GM18526 (cell line): ENCODE data around the gene KIF3C.

Experiments
- POLR2A ChIP-seq: IDR thresholded peaks from 3 replicates; pipeline ENCODE4 v1.6.1; 2011; ENCODE audit not compliant: insufficient read length; ENCODE audit errors: extremely low read depth

KIF3C gene

DNA sequence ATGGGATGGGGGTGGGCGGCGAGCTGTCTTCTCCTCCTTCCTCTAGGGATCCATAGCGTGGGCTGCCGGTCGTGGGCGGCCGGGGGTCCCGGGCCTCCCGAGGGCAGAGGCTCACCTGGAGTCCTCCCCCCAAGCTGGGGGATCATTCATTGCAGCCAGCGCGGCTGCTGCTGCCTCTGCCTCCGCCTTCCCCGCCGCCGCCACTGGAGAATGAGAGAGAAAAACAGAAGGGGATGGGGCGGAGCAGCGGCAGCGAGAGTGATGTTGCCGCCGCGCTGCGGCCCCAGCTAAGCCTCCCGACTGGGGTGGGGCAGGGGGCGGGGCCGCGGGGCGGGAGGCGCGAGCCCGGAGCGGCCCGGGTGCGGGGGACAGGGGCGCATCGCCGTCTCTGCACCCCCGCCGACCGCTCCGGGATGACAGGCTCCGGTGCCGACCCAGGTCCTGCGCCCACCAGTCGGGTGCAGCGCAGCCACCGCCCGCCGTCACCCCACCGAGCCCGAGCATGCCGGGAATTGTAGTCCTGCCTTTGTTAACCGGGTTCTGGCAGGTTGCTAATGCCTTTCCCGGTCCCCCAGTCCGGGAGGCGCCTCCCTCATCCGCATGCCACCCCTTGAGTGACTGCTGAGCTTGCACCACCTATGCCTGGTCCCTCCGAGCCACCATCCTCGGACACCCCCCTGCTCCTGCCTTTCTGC, at the start of gene KIF3C:
Gene KIF3C (minus strand): TSS at position 225 of the 695 bp plus-strand sequence. CDS start 580 bp downstream, outside the sequence.
- TF ChIP-seq POLR2A = no peak

DNA sequence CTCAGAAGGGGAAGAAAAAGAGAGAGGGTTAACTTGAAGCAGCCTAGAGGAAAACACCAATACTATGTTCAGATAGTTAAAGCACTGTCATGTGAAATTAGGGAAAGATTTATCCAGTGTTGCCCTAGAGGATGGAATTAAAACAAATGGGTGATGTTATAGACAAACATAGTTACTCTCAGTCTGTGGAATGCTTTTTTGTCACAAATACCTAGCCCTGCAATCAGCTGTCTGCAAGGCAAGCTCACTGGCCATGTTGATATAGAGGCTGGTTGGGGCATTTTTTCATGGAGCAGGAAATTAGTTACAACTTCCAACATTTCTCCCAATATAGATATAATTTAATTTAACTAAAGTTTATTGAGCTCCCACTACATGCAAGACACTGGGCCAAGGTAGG, 43.2 kb upstream of the KIF3C start:
- TF ChIP-seq POLR2A = no peak

DNA sequence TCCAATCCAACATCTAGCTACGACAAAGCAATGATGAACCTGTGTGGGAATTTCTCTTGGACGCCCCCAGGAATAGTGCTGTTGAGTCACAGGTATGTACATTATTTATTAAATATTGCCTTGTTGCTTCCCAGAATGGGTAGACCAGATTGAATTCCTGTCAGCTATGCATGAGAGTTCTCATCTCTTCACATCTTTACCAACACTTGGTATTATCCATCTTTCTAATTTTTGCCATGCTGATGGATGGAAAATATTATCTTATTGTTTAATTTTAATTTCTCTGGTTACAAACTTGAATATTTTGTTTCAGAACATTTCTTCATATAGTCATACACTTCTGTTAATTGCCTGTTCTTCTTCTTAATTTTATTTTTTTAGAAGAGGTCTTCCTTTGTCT, 42.0 kb upstream of the KIF3C start:
- no peak for TF ChIP-seq POLR2A

DNA sequence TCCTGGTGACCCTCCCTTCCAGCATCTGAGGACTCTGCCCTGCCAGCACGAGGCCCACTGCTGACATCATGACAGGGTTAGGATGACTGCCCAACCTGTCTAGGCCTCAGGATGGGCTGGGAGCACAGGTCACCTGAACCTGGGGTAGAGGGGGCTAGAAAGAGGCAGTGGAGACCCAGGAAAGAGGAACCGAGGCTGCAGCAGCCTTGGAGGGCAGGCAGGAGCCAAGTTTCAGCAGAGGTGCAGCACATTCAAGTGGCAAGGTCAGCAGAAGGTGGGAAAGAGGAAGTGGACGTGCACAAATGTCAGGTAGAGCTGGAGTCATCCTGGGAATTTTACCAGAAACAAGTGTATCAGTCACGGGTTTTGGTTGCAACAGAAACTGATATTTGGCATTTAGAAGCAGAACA, 37.9 kb upstream of the KIF3C start:
- no peak for TF ChIP-seq POLR2A

DNA sequence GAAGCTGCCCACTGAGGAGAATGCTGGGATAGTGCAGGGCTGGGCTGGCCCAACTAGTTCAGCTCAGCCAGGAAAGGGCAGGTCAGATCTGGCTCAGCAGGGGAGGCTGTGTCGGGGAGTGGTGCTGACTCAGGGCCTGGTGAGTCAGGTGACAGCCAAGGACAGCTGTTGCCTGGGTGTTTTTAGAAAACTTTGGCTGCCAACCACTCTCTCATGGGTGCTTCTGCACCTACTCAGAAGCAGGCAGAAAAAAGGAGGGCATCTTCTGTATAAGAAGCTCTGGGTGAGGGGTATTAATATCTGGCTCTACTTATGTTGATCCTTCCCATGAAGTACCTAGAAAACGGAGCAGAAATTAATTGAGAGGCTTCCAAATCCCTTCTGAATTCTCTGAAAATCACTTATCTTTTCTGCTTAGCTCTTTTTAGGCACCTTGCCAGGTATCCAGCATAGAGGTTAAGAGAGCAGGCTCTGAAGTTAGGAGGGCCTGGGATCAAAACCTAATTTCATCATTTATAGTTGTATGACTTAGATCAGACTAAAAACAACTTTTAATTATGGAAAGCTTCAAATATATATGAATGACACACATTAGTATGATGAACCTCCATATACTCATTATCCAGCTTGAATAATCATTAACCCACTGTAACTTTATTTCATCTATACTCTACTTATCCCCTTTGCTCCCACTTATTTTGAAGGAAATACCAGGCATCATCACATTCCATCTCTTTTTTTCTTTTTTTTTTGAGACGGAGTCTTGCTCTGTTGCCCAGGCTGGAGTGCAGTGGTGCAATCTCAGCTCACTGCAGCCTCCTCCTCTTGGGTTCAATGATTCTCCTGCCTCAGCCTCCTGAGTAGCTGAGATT, 36.1 kb upstream of the KIF3C start:
- TF ChIP-seq POLR2A = no peak

DNA sequence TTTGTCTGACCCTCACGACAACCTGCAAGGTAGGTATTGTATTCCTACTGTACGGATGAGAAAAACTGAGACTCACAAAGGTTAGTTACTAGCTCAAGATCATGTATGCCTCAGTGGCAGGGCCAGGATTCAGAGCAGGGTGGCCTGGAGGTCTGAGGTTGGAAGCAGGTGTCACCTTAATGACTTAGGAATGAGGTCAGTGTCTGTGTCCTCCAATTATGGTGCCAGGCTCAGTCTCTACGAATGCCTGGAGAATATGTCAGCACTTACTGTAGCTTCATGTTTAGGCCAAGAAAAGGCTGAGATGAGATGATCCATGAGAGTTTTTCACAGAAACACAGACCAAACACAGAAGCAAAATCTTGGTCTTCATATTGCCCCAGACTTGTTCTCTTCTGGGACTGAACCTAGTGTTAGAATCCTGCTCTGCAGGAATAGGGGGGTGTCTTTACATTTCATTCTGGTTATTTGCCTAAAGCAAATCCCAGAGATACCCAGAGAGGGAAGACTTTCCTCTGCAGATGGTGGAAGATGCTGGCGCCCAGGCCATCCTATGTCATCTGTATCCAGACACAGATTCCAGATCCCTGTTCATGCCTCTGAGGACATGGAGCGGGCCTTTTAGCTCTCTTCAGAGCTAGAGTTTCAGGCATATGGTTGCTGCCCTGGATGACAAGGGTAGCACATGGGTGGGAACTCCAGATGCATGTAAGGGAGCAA, 35.3 kb upstream of the KIF3C start:
- TF ChIP-seq POLR2A = no peak

DNA sequence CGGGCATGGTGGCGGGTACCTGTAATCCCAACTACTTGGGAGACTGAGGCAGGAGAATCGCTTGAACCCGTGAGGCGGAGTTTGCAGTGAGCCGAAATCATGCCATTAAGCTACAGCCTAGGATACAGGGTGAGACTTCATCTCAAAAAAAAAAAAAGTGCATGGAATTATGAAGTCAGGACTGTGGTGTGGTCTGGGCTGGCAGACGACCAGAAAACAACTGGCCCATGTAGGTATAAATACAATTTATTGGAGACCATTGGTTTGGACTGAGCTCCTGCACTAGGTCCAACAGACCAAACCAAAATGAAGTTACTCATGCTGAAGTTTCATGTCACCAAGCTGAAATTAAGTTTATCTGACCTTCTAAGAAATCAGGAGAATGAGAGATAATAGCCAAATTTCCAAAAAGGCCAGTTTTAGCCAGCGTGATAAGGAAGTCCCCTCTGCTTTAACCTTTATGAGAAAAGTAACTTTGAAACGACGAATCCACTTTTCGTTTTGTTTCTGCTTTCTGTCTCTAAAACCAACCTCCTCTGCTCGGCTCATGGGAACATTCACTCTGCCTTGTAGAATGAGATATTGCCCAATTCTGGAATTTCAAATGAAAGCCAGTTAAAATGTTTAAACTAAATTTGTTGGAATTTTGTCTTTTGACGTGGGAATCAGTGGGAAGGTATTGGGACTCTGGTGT, 33.9 kb upstream of the KIF3C start:
- no peak for TF ChIP-seq POLR2A

DNA sequence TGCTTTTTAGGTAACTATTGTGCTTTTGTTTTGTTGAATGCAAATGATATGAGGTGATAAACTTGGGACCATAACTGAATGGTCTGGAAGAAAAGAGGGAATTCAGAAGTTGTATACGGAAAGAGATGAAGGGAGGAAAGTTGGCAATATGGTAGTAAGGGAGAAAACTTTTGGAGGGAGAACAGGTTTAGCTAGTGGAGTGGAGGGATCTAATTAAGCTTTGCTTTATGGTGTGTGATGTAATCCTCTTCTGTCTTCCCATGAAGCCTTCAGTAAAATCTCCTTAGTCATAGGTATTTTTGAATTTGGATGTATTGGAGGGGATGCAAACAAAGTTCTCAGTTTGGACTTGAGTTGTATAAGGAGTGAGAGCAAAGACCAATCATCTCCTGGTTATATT, 31.4 kb upstream of the KIF3C start:
- no peak for TF ChIP-seq POLR2A

DNA sequence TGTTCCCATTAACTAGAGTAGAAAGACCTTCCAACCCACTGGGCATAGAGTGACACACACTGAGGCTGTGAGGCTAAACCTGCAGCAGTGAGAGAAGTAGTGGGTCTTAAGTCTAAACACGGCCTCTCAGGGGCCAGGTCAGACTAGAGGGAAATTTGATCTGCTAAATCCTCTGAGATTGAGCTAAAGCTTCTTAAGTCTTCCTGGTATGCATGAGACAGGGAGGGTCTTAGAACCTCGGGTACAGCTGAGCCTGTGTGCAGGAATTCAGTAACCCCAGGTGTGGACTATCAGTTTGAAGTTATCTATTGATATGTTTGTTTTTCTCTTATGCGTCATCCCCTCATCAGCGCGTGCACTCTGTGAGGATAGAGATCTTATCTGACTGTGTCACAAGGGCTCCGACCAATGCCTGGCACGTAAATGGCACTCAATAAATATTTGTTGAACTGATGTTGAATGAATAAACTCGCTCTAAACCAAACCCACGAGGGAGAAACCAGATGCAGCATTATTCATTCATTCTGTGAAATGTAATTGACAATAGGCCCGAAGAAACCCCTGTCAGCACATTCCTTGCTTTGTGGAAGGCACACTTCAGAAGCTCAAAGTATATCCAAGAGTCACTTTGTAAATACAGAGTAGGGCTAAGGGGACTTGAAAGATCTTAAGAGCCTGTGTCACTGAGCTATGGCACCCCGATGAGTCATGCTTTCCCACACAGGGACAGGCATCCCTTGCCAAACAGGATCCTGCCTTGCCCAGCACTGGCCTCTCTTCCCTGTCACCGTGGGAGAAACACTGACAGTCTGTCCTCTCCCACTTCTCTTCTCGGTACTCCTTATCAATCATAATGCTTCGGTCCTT, 29.9 kb upstream of the KIF3C start:
- no peak for TF ChIP-seq POLR2A

DNA sequence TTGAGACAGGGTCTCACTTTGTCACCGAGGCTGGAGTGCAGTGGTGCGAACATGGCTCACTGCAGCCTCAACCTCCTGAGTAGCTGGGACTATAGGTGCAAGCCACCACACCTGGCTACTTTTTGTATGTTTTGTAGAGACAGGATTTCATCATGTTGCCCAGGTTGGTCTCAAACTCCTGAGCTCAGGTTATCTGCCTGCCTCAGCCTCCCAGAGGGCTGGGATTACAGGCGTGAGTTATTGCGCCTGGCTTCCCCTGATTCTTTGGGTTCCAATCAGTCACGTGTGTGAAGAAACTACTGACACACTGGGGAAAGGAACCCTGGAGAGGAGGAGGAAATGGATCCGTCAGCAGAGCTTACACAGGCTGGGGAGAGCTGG, 29.3 kb upstream of the KIF3C start:
- no peak for TF ChIP-seq POLR2A

DNA sequence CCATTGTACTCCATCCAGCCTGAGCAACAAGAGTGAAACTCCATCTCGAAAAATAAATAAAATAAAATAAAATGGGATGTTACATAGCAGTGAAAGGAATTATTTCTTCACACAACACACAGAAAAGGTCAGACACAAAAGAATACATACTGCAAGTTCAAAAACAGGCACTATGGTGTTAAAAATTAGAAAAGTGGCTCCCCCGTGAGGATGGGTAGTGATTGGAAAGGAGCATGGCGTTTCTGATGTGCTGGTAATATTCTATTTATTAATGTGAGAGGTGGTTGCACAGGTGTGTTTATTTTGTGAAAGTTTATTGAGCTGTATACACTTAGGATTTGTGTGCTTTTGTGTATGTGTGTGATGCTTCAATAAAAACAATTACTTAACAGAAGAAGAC, 28.6 kb upstream of the KIF3C start:
- TF ChIP-seq POLR2A = no peak

DNA sequence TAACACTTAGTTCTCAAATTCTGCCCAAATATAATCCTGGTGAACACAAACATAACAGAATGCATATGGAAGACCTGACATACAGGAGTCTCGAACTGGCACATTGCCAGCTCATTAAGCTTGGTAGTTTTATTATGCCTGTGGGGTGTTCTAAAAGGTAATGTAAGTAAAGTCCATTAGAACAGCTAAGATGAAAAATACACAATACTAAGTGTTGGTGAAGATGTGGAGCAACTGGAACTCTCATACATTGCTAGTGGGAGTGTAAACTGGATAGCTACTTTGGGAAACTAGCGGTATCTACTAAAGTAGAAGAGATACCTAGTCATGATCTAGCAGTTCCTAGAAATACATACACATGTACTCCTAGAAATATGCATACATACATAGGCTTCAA, 27.3 kb upstream of the KIF3C start:
- TF ChIP-seq POLR2A = no peak

DNA sequence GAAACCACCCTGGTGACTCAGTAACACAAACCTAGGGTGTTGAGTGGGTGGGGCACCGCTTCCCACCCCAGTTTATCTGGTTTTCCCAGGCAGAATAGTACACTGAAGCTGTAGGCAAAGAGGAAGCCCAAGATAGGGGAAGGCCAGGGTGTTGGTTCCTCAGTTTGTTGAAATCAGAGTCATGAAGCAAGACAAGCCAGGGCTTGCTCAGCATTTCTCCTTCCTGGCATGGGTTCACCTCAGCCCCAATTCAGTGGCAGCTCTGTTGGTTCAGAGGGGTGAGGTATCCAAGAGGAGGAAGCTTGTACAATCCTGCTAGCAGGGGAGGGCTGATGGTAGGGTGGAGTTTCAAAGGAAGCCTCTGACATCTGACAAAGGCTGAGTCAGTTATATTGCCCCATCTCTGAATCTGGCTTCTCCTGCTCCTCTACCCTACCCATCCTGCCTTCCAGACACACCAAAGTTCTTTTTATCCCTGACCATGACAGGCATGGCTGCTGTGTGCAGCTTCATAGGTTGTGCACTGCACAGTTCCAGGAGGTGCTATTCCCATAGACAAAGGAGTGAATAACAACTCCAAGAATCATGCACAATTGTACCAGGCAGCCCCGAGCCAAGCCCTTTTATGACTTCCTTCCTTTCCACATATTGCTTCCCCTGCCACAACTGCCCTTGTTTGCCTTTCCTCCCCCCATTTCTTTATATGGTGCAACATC, 26.7 kb upstream of the KIF3C start:
- TF ChIP-seq POLR2A = no peak

DNA sequence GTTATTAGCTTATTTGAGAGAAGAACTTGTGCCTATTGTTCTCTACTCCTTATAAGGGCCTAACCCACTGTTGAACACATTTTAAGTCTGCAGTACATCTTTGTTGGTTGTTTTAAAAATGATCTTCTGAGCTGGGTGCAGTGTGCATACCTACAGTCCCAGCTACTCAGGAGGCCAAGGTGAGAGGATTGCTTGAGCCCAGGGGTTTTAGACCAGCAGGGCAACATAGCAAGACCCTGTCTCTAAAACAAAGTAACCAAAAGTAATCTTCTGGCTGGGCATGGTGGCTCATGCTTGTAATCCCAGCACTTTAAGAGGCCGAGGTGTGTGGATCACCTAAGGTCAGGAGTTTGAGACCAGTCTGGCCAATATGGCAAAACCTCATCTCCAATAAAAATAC, 25.8 kb upstream of the KIF3C start:
- no peak for TF ChIP-seq POLR2A
